DOHH2 (cell line): ENCODE measurements around the gene UQCRFS1.
A peak's percentile ranks its signal among the peaks of the same experiment; 100 is the strongest.

Experiments
- H3F3A ChIP-seq: fragments of 200-600 bp; sonication (generic), shearing (Covaris generic); 2 replicates; pipeline ENCODE4 v1.6.0; 2016; ENCODE audit warnings: antibody characterized with exemption, mild to moderate bottlenecking; ENCODE audit not compliant: control insufficient read depth, insufficient read depth
- H3K27ac ChIP-seq: fragments of 200-600 bp; sonication (generic); 2 replicates; pipeline ENCODE4 v1.5.1; 2014; ENCODE audit warnings: low read depth, mild to moderate bottlenecking, low read length, moderate library complexity
- H3K27me3 ChIP-seq: fragments of 200-600 bp; sonication (generic); 2 replicates; pipeline ENCODE4 v1.6.1; 2014; ENCODE audit warnings: mild to moderate bottlenecking, low read length, mixed read lengths; ENCODE audit not compliant: control insufficient read depth
- H3K36me3 ChIP-seq: fragments of 200-600 bp; sonication (generic); 2 replicates; pipeline ENCODE4 v1.6.1; 2014; ENCODE audit warnings: mild to moderate bottlenecking, low read length, moderate library complexity, mixed read lengths; ENCODE audit not compliant: control insufficient read depth
- H3K4me1 ChIP-seq: fragments of 200-600 bp; sonication (generic); 2 replicates; pipeline ENCODE4 v1.6.1; 2014; ENCODE audit warnings: mild to moderate bottlenecking, low read length, mixed read lengths; ENCODE audit not compliant: control insufficient read depth
- H3K4me2 ChIP-seq: fragments of 200-600 bp; sonication (generic); 2 replicates; pipeline ENCODE4 v1.6.0; 2014; ENCODE audit warnings: mild to moderate bottlenecking, low read length, moderate library complexity
- H3K4me3 ChIP-seq: fragments of 200-600 bp; sonication (generic); 2 replicates; pipeline ENCODE4 v1.5.1; 2014; ENCODE audit warnings: mild to moderate bottlenecking, low read length, mixed read lengths
- H3K79me2 ChIP-seq: fragments of 200-600 bp; sonication (generic); 2 replicates; pipeline ENCODE4 v1.6.1; 2014; ENCODE audit warnings: mild to moderate bottlenecking, low read length, mixed read lengths; ENCODE audit not compliant: control insufficient read depth
- H3K9me2 ChIP-seq: fragments of 200-600 bp; sonication (generic); replicated peaks from 2 replicates; pipeline ENCODE4 v1.6.1; 2014; ENCODE audit warnings: mild to moderate bottlenecking, low read length, mixed read lengths; ENCODE audit not compliant: control insufficient read depth
- H3K9me3 ChIP-seq: fragments of 200-600 bp; sonication (generic); 2 replicates; pipeline ENCODE4 v1.6.1; 2014; ENCODE audit warnings: antibody characterized with exemption, low read length, mixed read lengths; ENCODE audit not compliant: control insufficient read depth, insufficient read depth
- H4K20me1 ChIP-seq: fragments of 200-600 bp; sonication (generic); 2 replicates; pipeline ENCODE4 v1.6.0; 2014; ENCODE audit warnings: low read depth, mild to moderate bottlenecking, antibody characterized with exemption, low read length, moderate library complexity; ENCODE audit not compliant: control insufficient read depth, insufficient read depth
- CTCF ChIP-seq: fragments of 200-600 bp; sonication (generic); IDR thresholded peaks from one replicate; pipeline ENCODE4 v1.5.1; 2014; ENCODE audit warnings: antibody characterized with exemption, mild to moderate bottlenecking, low read depth, low read length; ENCODE audit not compliant: poor library complexity, severe bottlenecking
- EZH2phosphoT487 ChIP-seq: fragments of 200-600 bp; sonication (generic); IDR thresholded peaks from 2 replicates; pipeline ENCODE4 v1.6.1; 2017; ENCODE audit warnings: borderline replicate concordance, mild to moderate bottlenecking, antibody characterized with exemption, low read length, moderate library complexity, mixed read lengths

Gene UQCRFS1

GRCh38 chr19:29212648-29213573 is at the start of gene UQCRFS1:
UQCRFS1 (minus strand) TSS chr19:29213151; CDS start chr19:29213118, 33 bp downstream.
- H3K9me2 ChIP-seq, result no peaks in the 10 kb centered on the region
- no peaks in the 10 kb centered on the region for H3K27me3 ChIP-seq
- H3K36me3 ChIP-seq, result peaks cover 42% of the 10 kb centered on the region
- peak within 1 kb of the TSS; percentile 42 for H3K27ac ChIP-seq
- H3K4me1 ChIP-seq, result peaks cover 16% of the 10 kb centered on the region
- peaks cover 21% of the 10 kb centered on the region for H4K20me1 ChIP-seq
- H3K4me3 ChIP-seq, result peak within 1 kb of the TSS; percentile 79
- peak within 1 kb of the TSS; percentile 91 for H3K4me2 ChIP-seq
- no peak for TF ChIP-seq CTCF
- TF ChIP-seq EZH2phosphoT487, result no peak
- peaks cover 51% of the 10 kb centered on the region for H3K79me2 ChIP-seq
- H3F3A ChIP-seq, result no peaks in the 10 kb centered on the region
- H3K9me3 ChIP-seq, result no peaks in the 10 kb centered on the region

GRCh38 chr19:29262085-29262484 is 49.1 kb upstream of the UQCRFS1 start:
- H3K27ac ChIP-seq, result no peak overlapping the region
- no peaks in the 10 kb centered on the region; the same call in 1 of the 2 replicates for H3K9me3 ChIP-seq
- no peak overlapping the region for H3K4me2 ChIP-seq
- TF ChIP-seq EZH2phosphoT487 (no peak), CTCF (no peak)
- no peaks in the 10 kb centered on the region for H4K20me1 ChIP-seq
- H3K27me3 ChIP-seq, result no peaks in the 10 kb centered on the region
- H3K36me3 ChIP-seq, result no peaks in the 10 kb centered on the region
- no peak overlapping the region for H3K4me3 ChIP-seq
- no peaks in the 10 kb centered on the region for H3K9me2 ChIP-seq
- no peaks in the 10 kb centered on the region for H3F3A ChIP-seq
- H3K4me1 ChIP-seq, result no peaks in the 10 kb centered on the region
- no peaks in the 10 kb centered on the region for H3K79me2 ChIP-seq

- Histone ChIP-seq H3K79me2 (no peaks in the 10 kb centered on the region), H3K9me3 (no peaks in the 10 kb centered on the region; the same call in 1 of the 2 replicates), H3K4me2 (no peak overlapping the region), H3K9me2 (no peaks in the 10 kb centered on the region), H4K20me1 (no peaks in the 10 kb centered on the region), H3K27ac (no peak overlapping the region), H3F3A (no peaks in the 10 kb centered on the region), H3K4me1 (no peaks in the 10 kb centered on the region), H3K27me3 (no peaks in the 10 kb centered on the region), H3K4me3 (no peak overlapping the region), H3K36me3 (no peaks in the 10 kb centered on the region)
- TF ChIP-seq CTCF (peak; percentile 64), EZH2phosphoT487 (no peak)
Measured at GRCh38 chr19:29260477-29261317, 47.7 kb upstream of the UQCRFS1 start.
